Brain microvascular endothelial cell (primary cell): Measurements from ENCODE around the gene CYP4F22.
"Not testable (repeated sequence)": the region's sequence is repeated elsewhere in the genome, so short reads cannot be mapped to it uniquely, and the experiment has no call there.

Source experiments
- DNase-seq: peaks from one replicate; pipeline ENCODE4 v3.0.0-alpha.2; 2020
- H3K27ac ChIP-seq: fragments of 250-450 bp; sonication (Bioruptor Pico); 2 replicates; pipeline ENCODE4 v1.5.1; 2020; ENCODE audit warnings: mild to moderate bottlenecking, moderate library complexity
- H3K27me3 ChIP-seq: fragments of 250-450 bp; sonication (Bioruptor Pico); replicated peaks from 2 replicates; pipeline ENCODE4 v1.5.1; 2020; ENCODE audit warnings: mild to moderate bottlenecking
- H3K36me3 ChIP-seq: fragments of 250-450 bp; sonication (Bioruptor Pico); replicated peaks from 2 replicates; pipeline ENCODE4 v1.5.1; 2020; ENCODE audit warnings: mild to moderate bottlenecking
- H3K4me3 ChIP-seq: 2 replicates; pipeline ENCODE4 v1.5.1; 2011; ENCODE audit warnings: low read depth, mild to moderate bottlenecking, control low read depth, low read length, moderate library complexity
- CTCF ChIP-seq: IDR thresholded peaks from 2 replicates; pipeline ENCODE4 v1.5.1; 2011; ENCODE audit warnings: low read depth, mild to moderate bottlenecking, moderate library complexity, low read length, control low read depth, inconsistent platforms; ENCODE audit errors: missing control alignments
- in situ Hi-C: cut with HindIII; loops from 2 replicates; pipeline ENCODE4 v1.10.0; 2017; ENCODE audit warnings: low sequenced_read_pairs, low pct_ligation_motif_present

CYP4F22 gene

GRCh38 chr19:15502264-15502663 is 6.1 kb upstream of the CYP4F22 start:
- no peak for TF ChIP-seq CTCF
- no peak overlapping the region for H3K4me3 ChIP-seq
- no peaks in the 10 kb centered on the region for H3K27me3 ChIP-seq
- no peaks in the 10 kb centered on the region for H3K36me3 ChIP-seq
- DNase-seq, result no peak
- in situ Hi-C loops, result no loop called here
- H3K27ac ChIP-seq, result no peak overlapping the region

- no peak overlapping the region for H3K4me3 ChIP-seq
- in situ Hi-C loops, result no loop called here
- peaks cover 16% of the 10 kb centered on the region for H3K27me3 ChIP-seq
- no peak for DNase-seq
- no peak for TF ChIP-seq CTCF
- H3K27ac ChIP-seq, result no peak overlapping the region
- H3K36me3 ChIP-seq, result no peaks in the 10 kb centered on the region
These were observed 2.2 kb upstream of the CYP4F22 start for GRCh38 chr19:15506074-15506571.

- Histone ChIP-seq H3K36me3 (no peaks in the 10 kb centered on the region), H3K27me3 (peaks cover 16% of the 10 kb centered on the region), H3K27ac (no peak overlapping the region), H3K4me3 (no peak overlapping the region)
- in situ Hi-C loops, result no loop called here
- no peak for TF ChIP-seq CTCF
- no peak for DNase-seq
These were observed 974 bp upstream of the CYP4F22 start for GRCh38 chr19:15507068-15508034.

- DNase-seq, result no peak
- H3K27me3 ChIP-seq, result peaks cover 16% of the 10 kb centered on the region
- H3K27ac ChIP-seq, result no peak overlapping the region
- no peaks in the 10 kb centered on the region for H3K36me3 ChIP-seq
- no peak for TF ChIP-seq CTCF
- in situ Hi-C loops, result no loop called here
- H3K4me3 ChIP-seq, result no peak overlapping the region
These were observed 3.5 kb downstream of the CYP4F22 start for GRCh38 chr19:15511671-15512424.

GRCh38 chr19:15515227-15515625 is 6.9 kb downstream of the CYP4F22 start:
- in situ Hi-C loops, H3K27ac ChIP-seq, DNase-seq, H3K27me3 ChIP-seq, H3K4me3 ChIP-seq, H3K36me3 ChIP-seq: not testable (repeated sequence)

- no peak for DNase-seq
- in situ Hi-C loops, result no loop called here
- no peak overlapping the region for H3K27ac ChIP-seq
- no peak overlapping the region for H3K4me3 ChIP-seq
- H3K36me3 ChIP-seq, result no peaks in the 10 kb centered on the region
- TF ChIP-seq CTCF, result no peak
- H3K27me3 ChIP-seq, result no peaks in the 10 kb centered on the region
These were observed 8.0 kb downstream of the CYP4F22 start for GRCh38 chr19:15516363-15516762.
